GM19467 (cell line): ENCODE measurements around the gene EGFL8.
"Not testable (repeated sequence)": the region's sequence is repeated elsewhere in the genome, so short reads cannot be mapped to it uniquely, and the experiment has no call there.

Experiments used
- ATAC-seq: cut with Tn5 transposase; IDR thresholded peaks from one replicate; pipeline ENCODE4 v1.9.1; 2021; ENCODE audit warnings: mild to moderate bottlenecking, moderate library complexity; ENCODE audit not compliant: unreplicated experiment

EGFL8 gene

GRCh38 chr6:32164295-32164694 lies at the start of gene EGFL8:
TSS of gene EGFL8 (plus strand) at chr6:32164595. CDS start at chr6:32166166, 1,571 bp downstream.
- ATAC-seq: no peak

- no peak for ATAC-seq
Observed at GRCh38 chr6:32114796-32115195, 49.6 kb upstream of the EGFL8 start.

DNA sequence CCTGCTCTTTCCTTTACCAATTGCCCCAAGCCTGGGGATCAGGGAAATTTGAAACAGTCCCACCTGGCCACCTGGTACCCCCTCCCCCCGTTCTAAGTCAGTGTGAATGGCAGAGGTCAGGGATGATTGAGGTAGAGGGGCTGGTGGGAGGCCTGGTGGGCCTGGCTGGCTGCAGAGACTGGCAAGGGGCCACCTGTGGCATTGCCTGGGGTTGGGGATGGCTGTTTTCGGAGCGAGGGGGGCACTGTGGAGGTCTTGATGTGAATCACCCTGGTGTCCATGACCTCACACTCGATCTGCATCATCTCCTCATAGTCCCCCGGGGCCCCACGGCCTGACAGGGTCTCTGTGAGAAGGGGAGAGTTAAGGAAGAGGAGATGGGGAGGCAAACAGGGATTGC lies 48.8 kb upstream of the EGFL8 start:
- ATAC-seq: no peak

GRCh38 chr6:32116674-32117073 lies 47.7 kb upstream of the EGFL8 start:
- ATAC-seq: no peak

- no peak for ATAC-seq
Observed at GRCh38 chr6:32117461-32117860, 46.9 kb upstream of the EGFL8 start.

GRCh38 chr6:32118782-32119628 lies 45.4 kb upstream of the EGFL8 start:
- ATAC-seq: no peak

- no peak for ATAC-seq
Observed at GRCh38 chr6:32120573-32121059, 43.8 kb upstream of the EGFL8 start.

DNA sequence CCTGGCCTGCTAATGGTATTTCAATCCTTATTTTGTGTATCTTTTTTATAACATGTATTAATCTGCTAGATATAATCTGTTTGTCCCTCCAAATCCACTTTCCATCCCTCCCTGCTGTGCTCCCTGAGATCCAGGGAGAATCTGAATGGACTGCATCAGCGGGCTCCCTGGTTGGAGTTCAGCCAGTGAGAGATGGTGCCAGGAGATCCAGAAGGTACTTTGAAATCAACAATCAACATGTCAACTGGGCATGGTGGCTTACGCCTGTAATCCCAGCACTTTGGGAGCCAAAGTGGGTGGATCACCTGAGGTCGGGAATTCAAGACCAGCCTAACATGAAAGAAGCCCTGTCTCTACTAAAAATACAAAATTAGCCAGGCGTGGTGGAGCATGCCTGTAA lies 40.7 kb upstream of the EGFL8 start:
- no peak for ATAC-seq

GRCh38 chr6:32126880-32127279 lies 37.5 kb upstream of the EGFL8 start:
- ATAC-seq: no peak

GRCh38 chr6:32127409-32127716 lies 37.0 kb upstream of the EGFL8 start:
- ATAC-seq: no peak

GRCh38 chr6:32127717-32128592 lies 36.4 kb upstream of the EGFL8 start, which contains the start of gene ATF6B:
TSS of gene ATF6B (minus strand) at chr6:32128246. CDS start at chr6:32128207, 39 bp downstream.
- peak; percentile 85 for ATAC-seq

GRCh38 chr6:32128751-32129296 lies 35.6 kb upstream of the EGFL8 start:
- no peak for ATAC-seq

DNA sequence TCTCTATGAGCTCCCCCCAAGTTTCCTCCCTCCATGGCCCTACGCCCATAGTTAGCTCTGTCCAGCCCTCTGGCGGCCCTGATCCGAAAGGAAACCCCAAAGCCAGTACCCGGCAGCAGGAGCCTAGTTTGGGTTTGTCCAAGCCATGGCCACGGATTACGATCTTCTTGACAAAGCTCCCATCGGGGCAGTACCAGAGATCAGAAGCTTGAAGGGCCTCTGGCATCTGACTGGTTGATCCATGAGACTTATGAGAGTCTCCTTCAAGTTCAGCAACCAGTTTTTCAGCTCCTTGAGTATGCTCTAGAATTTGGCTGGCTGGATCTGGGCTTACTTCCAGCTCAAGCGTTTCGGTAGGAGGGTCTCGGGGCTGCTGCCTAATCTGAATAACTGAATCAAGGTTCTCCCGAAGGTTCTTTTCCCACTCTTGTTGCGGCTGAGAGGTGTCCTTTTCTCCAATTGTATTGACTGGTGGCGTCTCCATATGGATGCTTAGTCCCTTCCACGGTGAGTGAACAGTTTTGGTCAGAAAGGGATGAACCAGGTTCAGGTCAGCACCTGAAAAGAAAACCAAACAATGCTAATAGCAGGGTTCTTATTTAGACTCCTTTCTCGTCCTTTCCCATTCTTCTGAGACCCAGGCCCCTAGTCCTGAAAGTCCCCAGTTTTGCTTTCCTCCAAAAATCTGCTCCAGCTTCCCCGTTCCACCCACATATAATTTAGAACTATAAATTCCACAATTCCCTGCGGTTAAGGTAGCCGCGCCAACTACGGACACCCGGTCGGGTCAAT lies 34.9 kb upstream of the EGFL8 start:
- no peak for ATAC-seq

- ATAC-seq: no peak
Observed at GRCh38 chr6:32131439-32131948, 32.9 kb upstream of the EGFL8 start.

- ATAC-seq: no peak
Observed at GRCh38 chr6:32132110-32132509, 32.3 kb upstream of the EGFL8 start.

DNA sequence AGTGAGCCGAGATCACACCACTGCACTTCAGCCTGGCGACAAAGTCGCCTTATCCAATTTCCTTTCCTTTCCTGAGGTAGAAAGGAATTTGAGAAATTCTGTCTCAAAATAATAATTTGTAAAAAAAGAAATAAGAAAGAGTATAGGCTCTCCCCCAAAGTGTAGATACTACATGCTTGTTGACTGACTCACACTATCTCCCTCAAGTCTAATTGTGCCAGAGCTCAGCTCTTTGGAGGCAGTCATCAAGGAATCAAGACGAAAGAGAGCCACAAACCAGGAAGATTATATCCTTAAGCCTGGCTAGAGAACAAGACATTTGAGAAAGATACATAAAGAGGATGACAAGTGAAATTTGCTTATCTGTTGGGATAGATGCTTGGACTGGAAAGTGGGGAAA lies 30.6 kb upstream of the EGFL8 start:
- no peak for ATAC-seq

GRCh38 chr6:32137454-32137853 lies 26.9 kb upstream of the EGFL8 start:
- no peak for ATAC-seq

GRCh38 chr6:32139590-32139989 lies 24.8 kb upstream of the EGFL8 start:
- no peak for ATAC-seq

- ATAC-seq: no peak
Observed at GRCh38 chr6:32140420-32141046, 23.9 kb upstream of the EGFL8 start.

- ATAC-seq: not testable (repeated sequence)
Observed at GRCh38 chr6:32144238-32144637, 20.2 kb upstream of the EGFL8 start.
